Gastroesophageal sphincter (tissue), 3 donors: Measurements from ENCODE around the gene SLC44A3.

Source experiments
- CTCF ChIP-seq, 4 experiments: fragments of 200-600 bp in 2 of 4; fragments of 450-650 bp in 2 of 4; sonication (generic) in 1 of 4; IDR thresholded peaks; one replicate each; pipeline ENCODE4 v1.5.1; 2017 to 2019; ENCODE audit warnings: antibody characterized with exemption in 4 of 4, mild to moderate bottlenecking in 2 of 4, moderate library complexity in 2 of 4
- EP300 ChIP-seq: sonication (generic); formaldehyde crosslinking; IDR thresholded peaks from one replicate; pipeline ENCODE4 v1.6.1; 2017; ENCODE audit warnings: antibody characterized with exemption, mild to moderate bottlenecking
- POLR2AphosphoS5 ChIP-seq: sonication (generic); formaldehyde crosslinking; IDR thresholded peaks from one replicate; pipeline ENCODE4 v1.6.1; 2017; ENCODE audit warnings: antibody characterized with exemption

GRCh38 chr1:94905207-94905606 lies 85.0 kb downstream of the SLC44A3 start:
- TF ChIP-seq POLR2AphosphoS5 (no peak), CTCF (IDR thresholded peaks at IDR 0.05) (no peak), EP300 (no peak)
